ENCODE data around the gene BUD23.
"Not testable (repeated sequence)": the region's sequence is repeated elsewhere in the genome, so short reads cannot be mapped to it uniquely, and the experiment has no call there.

The BUD23 gene

GRCh38 chr7:73668103-73668885, 15.1 kb upstream of the BUD23 start:
- DNase-seq = no peak

- DNase-seq = no peak
Observed at GRCh38 chr7:73668886-73669230, 14.5 kb upstream of the BUD23 start.

GRCh38 chr7:73669288-73669701, 14.1 kb upstream of the BUD23 start:
- no peak for DNase-seq

- no peak for DNase-seq
Observed at GRCh38 chr7:73669858-73670385, 13.5 kb upstream of the BUD23 start.

- DNase-seq = no peak
Observed at GRCh38 chr7:73671322-73671661, 12.1 kb upstream of the BUD23 start.

GRCh38 chr7:73671857-73672445, 11.4 kb upstream of the BUD23 start:
- no peak for DNase-seq

- DNase-seq = no peak
Observed at GRCh38 chr7:73674468-73675124, 8.8 kb upstream of the BUD23 start.

GRCh38 chr7:73676062-73676461, 7.3 kb upstream of the BUD23 start:
- DNase-seq = not testable (repeated sequence)

- no peak for DNase-seq
Observed at GRCh38 chr7:73678862-73679261, 4.5 kb upstream of the BUD23 start.

- DNase-seq = no peak
Observed at GRCh38 chr7:73679709-73680108, 3.7 kb upstream of the BUD23 start.

- no peak for DNase-seq
Observed at GRCh38 chr7:73680501-73680900, 2.9 kb upstream of the BUD23 start.

GRCh38 chr7:73681031-73681430, 2.4 kb upstream of the BUD23 start:
- DNase-seq = no peak

- no peak for DNase-seq
Observed at GRCh38 chr7:73682745-73683055, 697 bp upstream of the BUD23 start.

GRCh38 chr7:73683788-73684693, 644 bp downstream of the BUD23 start:
- no peak for DNase-seq

- DNase-seq = no peak
Observed at GRCh38 chr7:73685311-73685710, 1.9 kb downstream of the BUD23 start.

- DNase-seq = no peak
Observed at GRCh38 chr7:73688288-73688687, 4.9 kb downstream of the BUD23 start.

GRCh38 chr7:73690646-73691045, 7.2 kb downstream of the BUD23 start:
- DNase-seq = no peak

- no peak for DNase-seq
Observed at GRCh38 chr7:73696372-73696771, 13.0 kb downstream of the BUD23 start.

- no peak for DNase-seq
Observed at GRCh38 chr7:73698410-73698809, 15.0 kb downstream of the BUD23 start.

- DNase-seq = no peak
Observed at GRCh38 chr7:73699370-73700068, 16.1 kb downstream of the BUD23 start.

GRCh38 chr7:73700069-73700423, 16.6 kb downstream of the BUD23 start:
- no peak for DNase-seq

GRCh38 chr7:73700581-73701134, 17.3 kb downstream of the BUD23 start:
- DNase-seq = no peak
